SIG-M5 (cell line): ENCODE data around the gene FH.
A peak's percentile ranks its signal among the peaks of the same experiment; 100 is the strongest.

Experiments used
- DNase-seq: peaks from one replicate; lab custom pipeline; 2025; lab: John Stamatoyannopoulos, UW

The FH gene

DNA sequence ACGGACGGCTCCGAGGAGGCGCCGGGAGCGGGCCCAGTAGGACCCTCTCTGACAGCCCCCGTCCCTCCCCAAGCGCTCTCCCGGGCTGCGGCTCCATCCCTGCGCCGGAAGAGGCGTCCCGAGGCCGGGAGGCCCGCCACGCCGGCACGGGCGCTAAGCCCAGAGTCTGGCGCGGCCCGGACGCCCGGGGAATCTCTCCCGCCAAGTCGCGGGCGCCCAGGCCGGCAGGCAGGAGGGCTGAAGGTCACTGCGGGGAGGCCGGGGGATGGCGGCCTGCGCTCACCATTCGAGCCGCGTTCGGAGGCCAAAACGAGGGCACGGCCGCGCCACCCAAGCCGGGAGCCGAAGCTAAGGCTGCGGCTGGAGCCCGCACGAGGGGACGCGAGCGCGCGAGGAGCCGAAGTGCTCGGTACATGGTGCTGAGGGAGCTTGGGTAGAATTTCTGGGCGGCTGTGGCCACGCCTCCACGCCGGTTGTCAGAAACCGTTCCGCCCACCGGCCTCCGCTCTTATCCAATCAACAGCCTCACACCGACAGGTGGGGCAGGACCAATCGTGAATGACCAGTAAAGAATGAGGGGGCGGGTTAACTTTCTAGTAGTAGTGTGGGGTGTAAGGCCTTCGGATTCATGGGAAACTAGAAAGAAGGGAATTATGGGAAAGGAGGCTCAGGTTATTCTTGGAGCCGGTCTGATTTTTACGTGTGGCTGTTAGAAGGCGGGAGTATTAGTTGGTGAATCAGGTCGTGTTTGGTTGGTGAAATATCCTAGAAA lies at the start of gene FH:
FH (minus strand) TSS at position 448 of the 772 bp plus-strand sequence; CDS start at position 415, 33 bp downstream.
- peak; percentile 98 for DNase-seq

DNA sequence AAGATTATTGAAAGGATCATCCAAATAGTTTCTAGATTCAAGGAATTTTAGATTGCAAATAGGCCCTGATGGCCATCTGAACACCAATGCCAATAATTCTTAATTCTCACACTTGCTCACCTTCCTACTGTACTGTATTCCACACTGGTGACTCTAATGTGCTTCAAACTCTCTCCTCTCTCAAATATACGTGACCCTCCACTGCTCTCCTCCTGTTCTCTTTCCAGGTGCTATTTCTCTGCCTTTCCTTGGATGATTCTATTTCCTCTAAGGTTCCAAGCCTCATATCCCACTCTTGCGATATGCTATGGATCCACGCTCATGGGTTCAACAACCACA lies 41.3 kb upstream of the FH start:
- no peak for DNase-seq

GRCh38 chr1:241560146-241560848 lies 40.7 kb upstream of the FH start:
- no peak for DNase-seq

DNA sequence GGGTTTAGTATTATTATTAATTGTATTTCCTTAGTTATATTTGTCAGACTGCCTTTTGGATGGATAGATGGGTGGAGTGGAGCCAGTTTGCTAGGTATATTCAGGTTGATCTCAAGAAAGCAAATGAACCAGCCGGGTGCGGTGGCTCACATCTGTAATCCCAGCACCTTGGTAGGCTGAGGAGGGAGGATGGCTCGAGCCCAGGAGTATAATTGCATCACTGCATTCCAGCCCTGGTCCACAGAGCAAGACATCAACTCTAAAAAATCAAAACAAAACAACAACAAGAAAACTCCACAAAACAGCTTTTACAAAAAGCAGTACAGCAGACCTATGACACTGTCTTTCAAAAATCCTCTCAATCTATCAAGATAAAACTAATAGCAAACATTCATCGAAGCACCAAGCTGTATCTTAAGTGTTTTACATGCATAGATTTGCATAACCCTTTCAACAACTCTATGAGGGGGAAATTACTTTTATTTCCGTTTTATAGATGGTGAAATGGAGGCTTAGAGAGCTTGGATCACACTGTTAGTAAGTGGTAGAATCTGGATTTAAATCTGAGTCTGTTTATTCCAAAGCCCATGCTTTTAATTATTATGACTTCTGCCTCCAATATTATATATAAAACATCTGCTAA lies 38.1 kb upstream of the FH start:
- DNase-seq = no peak

GRCh38 chr1:241557031-241557430 lies 37.5 kb upstream of the FH start:
- DNase-seq = no peak

GRCh38 chr1:241555526-241555925 lies 36.0 kb upstream of the FH start:
- no peak for DNase-seq

DNA sequence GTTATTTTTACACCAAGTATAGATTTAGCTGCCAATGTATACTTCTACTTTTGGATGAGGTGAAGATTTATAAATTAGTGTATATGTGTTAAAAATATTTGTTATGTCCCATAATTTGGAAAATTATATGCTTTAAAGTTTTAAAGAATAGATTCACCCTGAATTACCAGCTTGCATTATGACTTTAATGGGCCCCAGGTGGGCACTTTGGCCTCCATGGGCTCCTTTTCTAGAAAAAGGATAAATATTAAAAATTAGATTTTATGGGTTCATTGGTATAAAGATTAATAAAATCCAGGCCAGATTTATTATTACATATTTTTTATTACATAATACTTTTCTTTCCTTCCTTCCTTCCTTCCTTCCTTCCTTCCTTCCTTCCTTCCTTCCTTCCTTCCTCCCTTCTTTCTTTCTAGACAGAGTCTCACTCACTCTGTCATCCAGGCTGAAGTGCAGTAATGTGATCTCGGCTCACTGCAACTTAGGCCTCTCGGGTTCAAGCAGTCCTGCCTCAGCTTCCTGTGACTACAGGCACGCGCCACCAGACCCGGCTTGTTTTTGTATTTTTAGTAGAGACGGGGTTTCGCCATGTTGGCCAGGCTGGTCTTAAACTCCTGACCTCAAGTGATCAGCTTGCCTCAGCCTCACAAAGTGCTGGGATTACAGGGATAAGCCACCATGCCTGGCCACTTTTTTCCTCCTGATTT lies 34.5 kb upstream of the FH start:
- no peak for DNase-seq

- DNase-seq = peak; percentile 83
These were observed 32.4 kb upstream of the FH start for GRCh38 chr1:241551759-241552638.

GRCh38 chr1:241550318-241550717 lies 30.8 kb upstream of the FH start:
- no peak for DNase-seq

DNA sequence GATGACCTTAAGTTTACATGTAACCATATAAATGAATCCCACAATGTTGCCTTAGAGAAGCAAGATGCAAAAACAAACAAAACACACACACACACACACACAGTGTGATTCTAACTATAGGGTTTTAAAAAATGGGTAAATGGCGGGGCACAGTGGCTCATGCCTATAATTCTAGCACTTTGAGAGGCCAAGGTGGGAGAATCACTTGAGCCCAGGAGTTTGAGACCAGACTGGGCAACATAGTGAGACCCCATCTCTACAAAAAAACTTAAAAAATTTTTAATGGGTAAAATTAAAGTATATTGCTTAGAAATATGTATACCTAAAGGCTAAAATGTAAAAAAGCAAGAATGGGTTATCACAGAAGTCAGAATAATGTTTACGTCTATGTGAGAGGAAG lies 28.5 kb upstream of the FH start:
- DNase-seq = no peak

DNA sequence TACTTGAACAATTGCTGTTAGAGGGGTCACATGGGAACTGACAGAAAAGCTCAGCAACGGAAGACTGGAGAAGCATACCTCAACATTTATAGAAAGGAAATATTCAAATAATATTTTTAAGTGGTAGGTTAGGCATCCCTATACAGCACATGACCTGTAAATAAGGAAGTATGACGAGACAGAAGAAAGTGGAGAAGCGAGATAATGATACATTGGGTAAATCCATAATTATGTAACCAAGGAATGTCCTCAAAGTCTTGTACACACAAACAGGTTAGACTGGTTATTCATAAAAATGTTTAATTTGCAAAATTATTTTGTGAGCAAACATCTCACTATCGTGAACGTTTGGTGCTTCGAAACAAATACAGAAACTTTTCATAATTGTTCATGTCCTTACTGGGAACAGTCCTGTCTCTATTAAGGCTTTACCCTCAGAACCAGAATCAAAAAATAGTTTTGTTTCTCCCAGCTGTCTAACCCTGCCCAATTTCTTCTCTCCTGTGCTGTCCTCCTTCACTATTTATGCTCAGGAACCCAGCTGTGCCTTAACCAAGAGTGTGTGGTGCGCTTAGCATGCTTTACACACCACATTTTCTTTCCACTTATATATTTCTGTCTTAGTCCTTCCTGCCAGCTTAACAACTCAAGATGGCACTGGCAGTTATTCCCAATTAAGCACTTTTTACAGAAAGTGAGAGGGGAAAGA lies 22.8 kb upstream of the FH start:
- DNase-seq = no peak

DNA sequence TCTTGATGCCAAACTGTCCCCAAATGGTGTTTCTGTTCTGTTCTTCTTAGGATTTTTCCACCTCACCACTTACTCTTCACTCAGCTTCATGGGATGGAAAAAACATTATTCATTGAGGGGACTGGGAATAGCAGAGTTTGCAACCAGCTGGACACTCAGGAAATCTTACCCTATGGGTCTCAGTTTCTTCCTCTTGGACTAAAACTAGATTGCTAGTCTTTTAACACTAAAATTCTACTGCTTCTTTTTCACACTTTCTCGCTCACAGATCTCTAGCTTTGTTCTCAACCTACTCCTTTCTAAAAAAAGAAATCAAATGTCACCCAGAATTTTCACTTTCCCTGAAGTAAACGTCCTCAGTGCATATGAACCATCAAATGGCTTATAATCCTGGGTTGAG lies 17.4 kb upstream of the FH start:
- no peak for DNase-seq

DNA sequence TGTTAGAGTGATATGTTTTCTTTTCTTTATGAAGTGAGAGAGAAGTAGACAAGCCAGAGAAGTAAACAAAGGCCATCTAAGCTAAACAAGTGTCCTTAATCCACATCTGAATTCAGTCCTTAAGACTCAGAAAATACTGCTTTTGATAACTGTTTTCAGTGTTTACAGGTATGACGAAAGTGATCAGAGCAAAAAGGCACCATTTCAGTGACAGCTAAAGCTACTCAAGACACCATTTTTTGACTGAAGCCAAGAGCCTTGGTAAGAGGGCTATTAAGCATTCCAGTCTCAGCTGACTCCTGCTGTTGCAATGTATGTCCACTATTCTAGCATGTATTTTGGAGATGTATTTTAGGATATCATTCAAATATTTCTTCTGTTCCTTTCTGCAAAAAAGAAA lies 16.7 kb upstream of the FH start:
- no peak for DNase-seq

DNA sequence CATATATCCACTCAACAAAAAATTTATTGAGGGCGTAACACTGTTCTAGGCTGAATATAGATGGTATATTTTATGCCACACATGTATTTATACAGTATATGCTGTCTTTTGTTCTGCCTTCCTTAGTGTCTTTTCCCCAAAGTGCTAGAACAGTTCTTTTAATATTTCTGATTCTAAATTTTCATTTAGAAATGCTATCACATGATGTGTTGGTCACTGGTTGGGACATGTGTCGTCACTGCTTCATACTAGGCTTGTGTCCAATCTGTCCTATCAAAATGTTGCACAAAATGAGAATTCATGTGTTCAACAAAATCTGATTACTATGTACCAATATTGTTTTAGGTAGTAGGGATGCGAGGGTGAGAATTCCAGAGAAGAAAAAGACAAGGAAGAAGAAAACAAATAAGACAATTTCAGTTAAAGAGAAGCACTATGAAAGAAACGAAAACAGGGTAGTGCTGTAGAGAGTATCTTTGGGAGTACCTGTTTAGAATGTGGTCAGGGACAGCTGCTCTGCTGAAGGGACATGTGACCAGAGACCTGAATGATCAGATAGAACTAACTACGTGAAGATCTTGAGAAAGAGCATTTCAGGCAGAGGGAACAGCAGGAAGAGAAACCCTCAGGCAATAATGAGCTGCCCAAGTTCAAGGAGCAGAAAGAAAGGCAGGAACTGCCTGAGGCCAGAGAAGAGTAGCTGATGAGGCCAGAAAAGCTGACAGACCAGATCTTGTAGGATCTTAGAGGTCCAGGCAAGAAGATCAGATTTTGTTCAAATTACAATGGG lies 14.0 kb upstream of the FH start:
- DNase-seq = no peak

- no peak for DNase-seq
These were observed 13.3 kb upstream of the FH start for GRCh38 chr1:241532864-241533263.

DNA sequence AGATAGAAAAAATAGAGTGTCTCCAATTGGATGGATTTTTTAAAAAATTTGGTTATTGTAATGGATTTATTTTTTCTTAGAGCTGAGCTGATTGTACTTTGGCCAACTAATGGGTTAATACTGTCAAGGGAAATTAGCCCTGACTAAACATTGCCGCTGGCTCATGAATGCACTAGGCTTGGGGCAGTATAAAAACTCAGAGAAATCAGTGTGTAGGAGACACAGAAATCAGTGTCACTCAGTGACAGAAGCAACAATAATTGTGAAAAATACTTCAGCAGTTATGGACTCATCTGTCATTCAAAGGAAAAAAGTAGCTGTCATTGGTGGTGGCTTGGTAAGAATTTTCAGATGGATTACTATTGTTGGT lies 12.6 kb upstream of the FH start, which contains the start of gene KMO:
KMO (plus strand) TSS at position 217 of the 370 bp plus-strand sequence; CDS start at position 284, 67 bp downstream.
- DNase-seq = no peak

DNA sequence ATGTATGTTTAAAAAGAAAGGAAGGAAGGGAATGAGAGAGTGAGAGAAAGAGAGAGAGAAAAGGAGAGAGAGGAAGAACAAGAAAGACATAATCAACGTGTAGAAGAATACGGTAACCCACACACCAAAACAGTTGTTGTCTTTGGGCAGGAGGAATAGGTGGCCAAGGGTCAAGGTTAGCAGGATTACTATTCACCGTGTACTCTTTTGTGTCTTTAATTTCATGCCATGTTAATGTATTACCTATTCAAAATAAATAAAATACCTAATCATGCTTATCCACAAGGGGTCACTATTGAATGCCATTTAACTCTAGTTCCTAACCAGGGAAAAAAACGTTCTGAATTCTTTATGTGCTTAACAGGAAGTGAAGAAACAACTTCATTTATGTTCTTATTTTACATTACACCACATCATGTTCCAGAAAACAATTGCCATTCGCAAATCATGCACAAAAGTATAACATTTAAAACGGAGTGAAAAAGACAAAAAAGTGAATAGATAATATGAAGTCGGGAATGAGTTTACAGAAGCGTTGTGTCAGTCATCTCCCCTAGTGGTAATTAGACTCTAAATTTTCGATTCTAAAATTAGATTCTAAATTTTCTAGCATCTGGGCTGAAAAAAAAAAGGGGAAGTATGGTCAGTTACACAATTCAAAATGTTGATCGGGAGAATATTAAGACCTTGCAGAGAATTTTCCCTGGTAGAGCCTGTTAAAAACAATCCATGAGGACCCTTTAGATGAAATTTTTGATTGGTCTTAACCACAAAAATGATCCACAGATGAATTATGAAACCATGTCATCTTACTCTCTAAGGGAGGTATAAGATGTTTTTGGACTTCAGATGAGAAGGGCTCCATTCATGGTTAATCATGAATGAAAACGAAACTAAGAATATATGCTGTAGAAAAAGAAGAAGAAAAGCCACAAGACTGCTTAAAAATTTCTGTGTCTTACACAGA lies 11.9 kb upstream of the FH start:
- peak; percentile 95 for DNase-seq

DNA sequence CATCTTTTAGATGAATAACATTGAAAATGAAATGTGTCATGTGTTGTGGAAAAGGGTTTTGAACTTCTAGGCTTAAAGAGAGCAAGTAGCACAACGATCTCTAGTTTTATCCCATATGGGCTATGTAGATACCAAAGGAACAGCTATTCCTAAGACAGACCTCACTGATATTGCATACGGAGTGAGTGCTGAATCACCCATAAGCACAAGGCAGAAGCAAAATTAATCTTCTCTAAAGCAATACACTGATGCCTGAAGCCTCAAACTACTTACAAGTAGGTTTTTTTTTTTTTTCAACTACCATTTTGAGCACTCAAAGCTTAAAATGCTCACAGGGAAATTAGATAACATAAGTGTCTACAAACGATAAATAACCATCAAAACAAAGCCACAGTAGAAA lies 7.6 kb upstream of the FH start:
- no peak for DNase-seq

GRCh38 chr1:241525026-241525425 lies 5.5 kb upstream of the FH start:
- DNase-seq = no peak
